ENCODE measurements around the gene HS3ST4.

GRCh38 chr16:25835126-25835525 lies 143.4 kb downstream of the HS3ST4 start:
- no peak for TF ChIP-seq CTCF (IDR thresholded peaks at IDR 0.05)
- TF ChIP-seq POLR2A (IDR thresholded peaks at IDR 0.05) = no peak
